ENCODE results near the gene PTCD2.

The PTCD2 gene

DNA sequence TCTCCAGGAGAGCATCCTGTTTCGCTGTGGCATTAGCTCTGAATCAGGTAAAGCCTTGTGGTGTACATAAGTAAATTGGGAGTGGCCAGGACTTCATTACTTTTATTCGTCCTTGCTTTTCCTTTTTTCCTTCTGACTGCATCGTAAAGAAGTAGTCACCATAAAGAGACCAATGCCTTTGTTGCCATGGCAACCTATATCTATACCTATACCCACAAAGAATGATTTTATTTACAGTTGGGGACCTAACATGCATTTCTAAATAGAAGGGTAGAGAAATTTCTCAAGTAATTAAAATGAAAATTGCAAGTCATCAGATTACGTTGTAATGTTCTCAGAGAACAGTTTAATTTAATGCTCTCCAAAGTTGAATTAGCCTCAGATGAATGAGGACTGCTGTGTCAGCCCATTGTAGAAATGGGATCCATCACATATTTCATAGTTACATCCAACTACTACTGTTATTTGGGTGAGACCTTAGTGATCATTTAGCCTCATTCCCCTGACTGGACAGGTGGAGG is 18.6 kb downstream of the PTCD2 start:
- no peak for DNase-seq (ENCODE audit: low read depth in 1 of 2, low spot score in 1 of 2)

DNA sequence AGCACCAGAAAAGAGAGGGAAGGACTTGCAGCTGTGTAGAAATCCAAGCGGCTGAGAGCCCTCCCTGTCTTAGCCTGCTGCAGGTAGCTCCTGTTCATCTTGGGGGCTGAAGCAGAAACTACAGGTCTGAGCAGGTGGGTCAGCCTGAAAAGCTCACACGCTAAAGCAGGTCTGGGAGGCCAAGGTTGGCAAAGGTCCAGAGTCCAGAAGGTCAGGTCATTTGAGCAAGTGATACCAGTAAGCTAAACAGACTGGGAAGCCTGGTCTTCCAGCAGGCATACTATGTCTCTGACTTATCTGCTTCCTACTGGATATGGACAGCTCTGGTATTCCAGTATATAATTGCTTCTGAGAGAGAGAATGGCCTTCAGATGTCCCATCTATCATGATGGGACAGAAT is 26.2 kb downstream of the PTCD2 start:
- DNase-seq (ENCODE audit: low read depth in 1 of 2, low spot score in 1 of 2), result no peak

DNA sequence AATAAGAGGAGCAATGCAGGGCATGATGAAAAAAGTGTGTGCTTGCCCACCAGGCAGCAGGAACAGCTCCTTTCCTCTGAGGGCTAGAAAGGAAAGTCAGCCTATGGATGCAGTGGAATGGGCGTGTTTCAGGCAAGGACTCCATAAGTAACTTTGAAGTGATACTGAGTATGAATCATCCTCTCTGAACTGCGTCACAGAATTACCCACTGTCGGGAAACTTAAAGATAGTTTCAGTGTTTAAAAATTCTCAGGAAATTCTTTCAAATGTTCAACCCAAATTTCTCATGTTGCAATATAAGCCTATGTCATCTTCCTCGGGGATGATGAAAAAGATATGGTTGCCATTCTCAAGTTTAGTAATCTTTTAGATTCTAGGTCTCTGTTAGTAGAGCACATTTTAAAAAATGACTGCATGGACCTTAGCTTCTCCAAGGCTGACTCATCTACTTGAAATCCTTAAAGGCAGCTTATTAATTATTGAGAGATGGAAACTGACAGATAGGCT is 27.7 kb downstream of the PTCD2 start:
- DNase-seq (ENCODE audit: low read depth in 1 of 2, low spot score in 1 of 2), result no peak

DNA sequence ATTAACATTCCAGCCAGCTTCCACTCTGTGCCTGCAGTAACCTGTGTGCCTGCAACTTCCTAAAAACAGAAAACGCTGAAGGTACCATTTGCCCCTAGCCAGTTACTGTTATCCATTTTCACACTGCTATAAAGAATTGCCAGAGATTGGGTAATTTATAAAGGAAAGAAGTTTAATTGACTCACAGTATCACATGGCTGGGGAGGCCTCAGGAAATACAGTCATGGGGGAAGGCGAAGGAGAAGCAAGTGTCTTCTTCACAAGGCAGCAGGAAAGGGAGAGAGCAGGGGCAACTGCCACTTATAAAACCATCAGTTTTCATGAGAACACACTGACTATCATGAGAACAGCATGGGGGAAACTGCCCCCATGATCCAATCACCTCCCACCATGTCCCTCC is 31.2 kb downstream of the PTCD2 start:
- DNase-seq (ENCODE audit: low read depth in 1 of 2, low spot score in 1 of 2), result no peak

DNA sequence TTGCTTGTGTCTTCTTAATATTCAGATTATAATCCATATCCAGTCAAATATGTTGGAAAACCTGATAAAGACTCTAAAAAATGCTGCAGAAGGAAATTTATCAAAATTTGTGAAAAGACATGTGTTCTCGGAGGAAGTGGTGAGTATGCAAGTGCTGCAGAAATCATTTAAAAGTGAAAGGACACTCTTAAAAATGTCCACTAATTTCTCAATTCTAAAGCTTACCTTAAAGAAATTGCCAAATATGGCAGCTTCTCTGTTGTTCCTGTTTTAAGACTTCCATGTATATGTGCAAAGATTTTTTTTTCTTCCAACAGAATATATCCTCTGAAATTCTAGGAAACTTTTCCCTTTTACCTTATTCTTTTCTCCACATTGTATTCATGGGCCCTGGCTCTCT is 32.4 kb downstream of the PTCD2 start:
- DNase-seq (ENCODE audit: low read depth in 1 of 2, low spot score in 1 of 2), result no peak

DNA sequence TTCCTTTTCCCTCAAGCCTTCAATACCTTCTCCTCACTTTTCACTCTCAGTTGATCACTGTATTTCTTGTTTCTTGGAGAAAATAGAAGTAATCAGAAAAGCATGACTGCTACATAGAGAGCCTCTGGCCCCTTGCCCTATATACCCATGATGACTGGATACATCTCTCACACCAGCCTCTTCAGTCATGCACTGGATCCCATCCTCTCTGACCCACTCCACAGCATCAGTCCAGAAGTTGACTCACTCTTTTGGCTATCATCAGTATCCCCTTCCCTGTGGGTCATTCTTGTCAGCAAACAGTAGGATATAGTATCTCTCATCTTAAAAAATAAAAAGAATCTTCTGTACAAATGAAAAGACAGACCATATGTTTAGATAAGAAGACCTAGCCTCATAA is 32.9 kb downstream of the PTCD2 start:
- no peak for DNase-seq (ENCODE audit: low read depth in 1 of 2, low spot score in 1 of 2)

DNA sequence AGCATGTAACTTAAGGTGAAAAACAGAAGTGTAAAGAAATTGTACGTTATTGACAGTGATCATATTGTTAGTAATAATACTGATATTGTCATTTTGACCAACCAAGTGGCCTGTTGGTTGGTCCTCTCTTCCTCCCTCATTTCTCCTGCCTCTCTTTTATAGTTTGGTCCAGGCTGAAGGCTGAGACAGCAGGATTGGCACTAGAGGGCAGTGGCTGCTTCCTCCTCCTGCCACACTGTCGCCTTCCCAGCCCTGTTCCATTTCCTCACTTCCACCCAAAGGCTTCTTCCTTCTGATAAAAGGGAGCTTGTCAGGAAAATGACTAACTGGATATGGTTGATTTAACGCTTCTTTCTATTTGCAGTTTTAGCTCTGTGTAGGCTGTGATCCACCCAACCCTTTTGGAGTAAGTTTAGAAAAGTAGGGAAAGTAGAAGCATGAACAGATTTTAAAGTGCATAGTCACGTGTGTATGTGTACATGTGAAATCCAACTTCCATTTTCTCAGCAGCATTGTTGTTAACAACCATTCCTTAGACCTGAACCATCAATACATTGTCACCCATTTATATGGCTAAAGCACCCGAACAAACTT is 35.6 kb downstream of the PTCD2 start:
- no peak for DNase-seq (ENCODE audit: low read depth in 1 of 2, low spot score in 1 of 2)

DNA sequence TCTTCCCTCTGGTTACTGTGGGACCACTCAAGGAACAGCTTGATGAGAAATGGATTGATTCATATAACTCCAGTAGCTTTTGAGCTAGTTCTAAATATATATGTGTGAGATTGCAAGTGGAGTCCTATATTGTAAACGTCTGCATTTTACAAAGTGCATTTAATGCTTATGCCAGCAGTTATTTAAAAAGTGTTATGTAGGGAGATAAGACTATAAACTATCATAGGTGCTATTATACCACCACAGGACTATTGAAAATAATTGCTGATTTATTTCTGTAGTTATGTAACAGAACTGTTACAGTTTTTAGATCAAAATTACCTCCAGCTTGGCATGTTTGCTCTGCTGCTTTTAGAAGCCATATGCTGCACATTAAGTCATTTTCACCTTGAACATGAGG is 36.2 kb downstream of the PTCD2 start:
- no peak for DNase-seq (ENCODE audit: low read depth in 1 of 2, low spot score in 1 of 2)

DNA sequence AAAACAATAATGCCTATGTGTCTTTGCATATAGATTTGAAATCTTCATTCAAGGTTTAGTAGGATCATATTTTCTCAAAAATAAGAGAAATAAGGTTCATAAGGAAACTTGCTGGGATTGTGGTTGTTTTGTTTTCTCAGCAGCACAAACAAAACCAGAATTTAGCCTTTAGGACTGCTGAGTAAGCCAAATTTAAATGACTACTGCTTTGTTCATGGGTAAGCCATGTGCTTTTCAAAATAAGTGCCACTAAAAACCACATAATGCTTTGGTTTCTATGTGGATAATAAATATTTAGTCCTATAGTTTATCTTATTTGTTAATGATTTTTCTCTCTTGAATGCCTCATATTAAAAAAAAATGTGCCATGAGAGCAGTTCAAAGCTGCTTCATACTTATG is 38.8 kb downstream of the PTCD2 start:
- DNase-seq (ENCODE audit: low read depth in 1 of 2, low spot score in 1 of 2), result no peak

DNA sequence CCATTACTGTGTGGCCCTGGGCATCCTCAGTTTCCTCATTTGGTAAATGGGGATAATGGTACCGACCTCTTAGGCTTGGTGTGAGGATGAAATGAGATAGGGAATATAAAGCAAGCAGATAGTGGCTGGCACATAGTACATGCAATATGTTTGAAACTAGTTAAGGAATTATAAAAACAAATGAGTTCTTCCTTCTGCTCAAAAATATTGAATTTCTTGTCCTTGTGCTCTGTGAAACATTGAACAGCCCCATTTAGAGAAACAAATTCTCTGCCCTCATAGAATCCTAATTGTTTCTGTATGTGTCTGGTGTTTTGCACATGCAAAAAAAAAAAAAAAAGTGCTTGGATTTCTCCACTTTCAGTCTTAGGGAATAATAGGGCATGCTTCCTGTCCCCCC is 39.7 kb downstream of the PTCD2 start:
- DNase-seq (ENCODE audit: low read depth in 1 of 2, low spot score in 1 of 2), result no peak

DNA sequence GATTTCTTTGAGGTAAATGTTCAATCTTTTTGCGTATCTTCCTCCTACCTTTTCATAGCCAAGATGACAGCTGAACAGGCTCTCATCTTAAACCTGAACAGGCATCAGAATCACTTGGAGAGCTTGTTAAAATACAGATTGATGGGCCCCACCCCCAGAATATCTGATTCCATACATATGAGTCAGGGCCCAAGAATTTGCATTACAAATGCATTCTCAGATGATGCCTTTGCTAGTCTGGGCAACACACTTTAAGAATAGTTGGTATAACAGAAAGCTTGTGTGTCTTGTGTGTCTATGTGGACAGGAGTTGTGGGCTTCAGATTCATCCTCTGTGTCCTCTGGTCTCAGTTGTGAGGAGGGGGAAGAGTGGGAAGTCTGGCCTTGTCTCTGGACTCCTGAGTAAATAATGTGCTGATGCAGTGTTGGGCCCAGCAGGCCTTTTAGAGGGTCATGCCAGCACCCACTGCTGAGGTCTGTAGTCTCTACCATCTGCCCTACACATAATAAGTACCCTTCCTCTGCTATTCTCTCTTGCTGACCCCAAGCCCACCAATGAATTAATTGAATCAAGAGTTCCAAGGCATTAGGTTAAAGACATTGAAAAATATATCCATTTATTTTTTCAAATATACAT is 43.1 kb downstream of the PTCD2 start:
- no peak for DNase-seq (ENCODE audit: low read depth in 1 of 2, low spot score in 1 of 2)

DNA sequence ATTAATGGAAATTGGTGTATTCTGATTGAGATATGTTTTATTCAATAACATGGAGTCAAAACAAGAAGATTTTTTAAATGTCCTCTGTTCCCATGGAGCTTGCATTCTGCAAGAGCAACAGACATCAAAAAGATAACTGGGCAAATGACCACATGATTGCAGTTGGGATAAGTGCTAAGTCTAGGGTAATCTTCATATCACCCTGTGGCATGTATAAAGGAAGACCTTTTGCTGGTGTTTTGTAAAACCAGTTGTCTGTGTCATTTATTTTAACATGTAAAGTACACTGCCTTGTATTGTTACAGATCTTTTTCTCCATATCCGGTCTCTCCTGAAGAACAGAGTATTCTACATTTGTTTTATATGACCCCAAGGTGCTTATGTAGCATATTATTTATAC is 44.0 kb downstream of the PTCD2 start:
- DNase-seq (ENCODE audit: low read depth in 1 of 2, low spot score in 1 of 2), result no peak

DNA sequence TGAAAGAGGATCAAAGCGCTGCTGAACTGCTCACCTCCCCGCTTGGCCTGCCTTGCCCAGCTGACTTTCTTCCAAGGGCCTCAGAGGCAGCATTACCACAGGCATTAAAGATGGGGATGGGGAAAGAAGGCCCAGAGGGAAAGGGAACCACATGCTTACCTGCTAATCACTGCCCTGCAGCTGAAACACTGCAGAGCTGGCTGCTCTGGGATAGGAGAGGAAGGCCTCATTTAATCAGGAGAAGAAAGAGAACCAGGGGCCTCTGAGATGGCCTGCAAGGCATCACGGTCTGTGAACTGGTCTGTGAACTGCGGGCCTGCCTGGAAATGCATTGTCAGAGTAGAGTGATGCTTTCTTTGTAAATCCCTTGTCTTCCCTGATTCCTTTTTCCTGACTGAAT is 44.8 kb downstream of the PTCD2 start:
- DNase-seq (ENCODE audit: low read depth in 1 of 2, low spot score in 1 of 2), result no peak

DNA sequence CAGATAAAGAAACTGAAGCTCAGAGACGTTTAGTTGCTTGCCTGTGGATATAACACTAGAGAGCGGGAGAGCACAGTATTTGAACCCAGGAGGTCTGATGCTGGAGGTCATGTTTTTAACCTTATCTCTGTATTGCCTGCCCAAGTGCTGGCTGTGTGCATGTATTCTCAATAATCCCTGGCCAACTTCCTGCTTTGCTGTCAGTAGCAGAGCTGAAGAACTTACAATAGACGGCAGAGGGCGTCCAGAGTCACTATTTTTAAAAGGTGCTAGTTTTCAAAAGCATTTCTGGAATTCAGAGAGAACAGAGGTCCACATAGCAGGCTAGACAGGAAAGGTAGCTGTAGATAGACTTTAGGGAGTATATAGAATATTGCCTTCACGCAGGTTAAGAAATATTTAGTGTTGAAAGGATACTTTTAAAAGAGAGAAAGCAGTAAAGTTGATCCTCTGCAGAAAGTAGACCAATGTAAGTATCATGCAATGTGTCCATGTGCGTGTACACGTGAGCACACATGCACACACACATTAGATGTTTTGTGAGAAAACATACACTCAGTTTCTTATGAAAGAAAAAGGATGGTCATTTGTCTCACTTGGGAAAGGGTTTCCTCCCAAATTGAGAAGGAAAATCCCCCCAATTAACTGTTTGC is 46.3 kb downstream of the PTCD2 start:
- DNase-seq (ENCODE audit: low read depth in 1 of 2, low spot score in 1 of 2), result no peak

DNA sequence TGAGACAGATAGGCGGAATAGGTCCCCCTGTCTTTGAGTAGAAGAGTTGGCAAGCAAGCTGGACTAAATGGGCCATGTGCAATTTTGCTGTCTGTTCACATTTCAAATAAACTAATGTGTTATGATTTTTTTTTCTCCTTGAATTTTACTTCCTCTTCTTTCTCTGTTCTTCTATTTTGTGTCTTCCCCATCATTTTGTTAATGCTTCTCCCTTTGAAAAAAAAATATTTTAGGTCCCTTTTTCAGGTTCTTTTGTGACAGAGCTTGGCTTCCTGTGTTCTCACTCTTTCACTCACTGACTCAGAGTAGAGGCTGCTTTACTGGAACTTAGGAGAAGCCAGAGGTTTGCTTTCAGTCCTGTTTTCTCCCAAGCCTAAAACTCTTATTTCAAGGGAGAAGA is 48.1 kb downstream of the PTCD2 start:
- no peak for DNase-seq (ENCODE audit: low read depth in 1 of 2, low spot score in 1 of 2)

DNA sequence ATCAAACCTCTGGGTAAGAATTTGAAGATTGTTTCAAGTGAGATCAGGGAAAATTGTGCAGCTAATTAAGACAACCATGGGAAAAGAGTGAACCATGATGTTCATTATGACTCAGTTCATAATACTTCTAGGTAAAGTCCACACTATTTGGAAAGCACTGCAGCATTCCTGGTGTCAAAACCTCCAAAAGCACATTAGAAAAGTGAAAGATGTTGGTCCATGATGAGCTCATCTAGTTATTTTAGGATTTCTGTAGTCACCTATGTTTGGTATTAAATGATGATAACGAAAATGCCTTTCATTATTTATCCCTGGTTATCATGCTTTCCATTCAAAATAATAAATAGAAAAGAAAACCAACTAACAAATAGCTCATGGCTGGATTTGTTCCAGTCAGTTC is 49.1 kb downstream of the PTCD2 start:
- DNase-seq (ENCODE audit: low read depth in 1 of 2, low spot score in 1 of 2), result no peak

DNA sequence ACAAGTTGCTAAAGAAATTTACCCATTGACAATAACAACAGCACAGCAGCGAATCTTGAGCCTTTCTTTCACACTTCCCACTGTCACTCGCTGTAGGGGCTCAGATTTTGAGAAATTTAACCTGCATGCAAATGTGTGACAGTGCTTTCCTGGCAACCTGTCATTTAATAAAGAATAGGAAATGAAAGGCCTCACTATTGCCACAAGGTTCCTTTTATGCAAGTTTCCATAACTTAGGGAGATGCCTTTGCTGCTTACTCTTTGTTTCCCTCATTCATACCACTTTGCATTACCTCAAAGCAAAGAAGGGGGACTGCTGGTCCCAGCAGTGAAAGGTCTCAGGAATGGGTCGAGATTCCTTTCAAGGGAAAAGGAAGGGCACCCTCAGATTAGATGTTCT is 49.5 kb downstream of the PTCD2 start:
- no peak for DNase-seq (ENCODE audit: low read depth in 1 of 2, low spot score in 1 of 2)

DNA sequence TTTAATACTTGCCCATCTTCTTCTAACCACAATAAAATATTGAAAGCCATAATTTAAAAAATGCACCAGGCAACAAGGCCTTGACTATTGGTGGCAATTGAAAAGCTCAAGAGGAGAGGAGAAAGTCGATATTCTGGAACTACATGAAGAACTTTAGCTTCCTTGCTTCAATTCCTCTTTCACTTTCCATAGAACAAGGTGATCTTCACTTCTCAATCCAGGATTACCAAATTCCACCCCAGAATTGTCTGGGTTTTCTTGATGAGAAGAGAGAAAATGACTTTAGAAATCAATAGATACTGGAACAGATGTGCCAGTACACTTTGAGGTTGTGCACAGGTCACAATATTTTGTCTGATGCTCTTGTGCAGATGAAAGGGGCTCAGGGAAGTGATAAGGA is 52.2 kb downstream of the PTCD2 start:
- no peak for DNase-seq (ENCODE audit: low read depth in 1 of 2, low spot score in 1 of 2)

DNA sequence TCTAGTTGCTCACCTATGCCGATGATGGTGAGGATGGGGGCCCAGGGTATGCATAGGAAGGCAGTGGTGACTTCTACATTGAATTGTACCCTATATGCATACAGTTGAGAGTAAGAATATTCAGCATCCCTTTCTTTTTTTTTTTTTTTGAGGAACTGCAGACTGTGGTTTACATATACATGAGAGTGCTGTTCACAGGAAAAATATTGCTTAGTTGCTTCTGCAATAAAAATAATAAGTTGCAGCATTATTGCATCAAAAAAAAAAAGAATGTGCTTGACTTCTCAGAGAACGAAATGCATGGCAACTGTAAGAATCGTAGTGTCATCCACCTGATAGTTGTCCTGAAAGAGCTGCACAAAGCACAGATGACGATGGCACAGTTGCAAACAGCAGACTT is 52.8 kb downstream of the PTCD2 start:
- no peak for DNase-seq (ENCODE audit: low read depth in 1 of 2, low spot score in 1 of 2)

DNA sequence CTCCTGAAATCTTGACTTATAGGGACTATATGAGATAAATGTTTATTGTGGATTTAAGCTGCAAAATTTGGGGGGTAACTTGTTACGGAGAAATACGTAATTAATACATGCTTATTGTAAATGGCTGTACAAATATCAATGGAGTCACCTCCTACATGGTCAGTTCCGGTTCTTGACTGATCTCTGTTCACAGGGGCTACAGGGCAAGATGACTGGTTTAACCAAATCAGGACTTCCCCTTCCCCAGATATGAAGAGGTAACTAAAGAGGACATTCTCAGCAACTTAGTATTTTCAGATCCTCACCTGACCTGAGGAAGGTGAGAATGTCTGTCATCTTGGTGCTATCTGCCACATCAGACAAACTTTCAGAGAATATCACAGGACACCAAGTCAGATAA is 54.7 kb downstream of the PTCD2 start:
- DNase-seq (ENCODE audit: low read depth in 1 of 2, low spot score in 1 of 2), result no peak

DNA sequence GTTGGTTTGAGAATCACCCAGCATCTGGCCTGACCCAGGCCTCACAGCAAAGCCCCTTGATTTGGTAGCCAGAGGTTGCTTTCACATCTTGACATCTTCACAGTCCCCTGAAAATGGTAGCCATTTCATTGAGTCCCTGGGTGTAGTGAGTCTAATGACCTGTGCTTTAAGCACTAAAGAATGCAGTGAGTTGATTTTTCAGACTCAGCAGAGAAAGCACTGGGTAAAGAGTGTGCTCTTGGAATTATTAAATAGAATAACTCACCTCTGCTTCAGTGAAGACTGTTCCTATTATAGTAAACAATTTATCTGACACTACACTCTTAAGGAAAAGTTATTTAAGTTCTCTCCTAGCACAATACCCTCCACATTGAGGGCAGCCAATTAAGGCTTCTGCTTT is 56.2 kb downstream of the PTCD2 start:
- DNase-seq (ENCODE audit: low read depth in 1 of 2, low spot score in 1 of 2), result no peak

DNA sequence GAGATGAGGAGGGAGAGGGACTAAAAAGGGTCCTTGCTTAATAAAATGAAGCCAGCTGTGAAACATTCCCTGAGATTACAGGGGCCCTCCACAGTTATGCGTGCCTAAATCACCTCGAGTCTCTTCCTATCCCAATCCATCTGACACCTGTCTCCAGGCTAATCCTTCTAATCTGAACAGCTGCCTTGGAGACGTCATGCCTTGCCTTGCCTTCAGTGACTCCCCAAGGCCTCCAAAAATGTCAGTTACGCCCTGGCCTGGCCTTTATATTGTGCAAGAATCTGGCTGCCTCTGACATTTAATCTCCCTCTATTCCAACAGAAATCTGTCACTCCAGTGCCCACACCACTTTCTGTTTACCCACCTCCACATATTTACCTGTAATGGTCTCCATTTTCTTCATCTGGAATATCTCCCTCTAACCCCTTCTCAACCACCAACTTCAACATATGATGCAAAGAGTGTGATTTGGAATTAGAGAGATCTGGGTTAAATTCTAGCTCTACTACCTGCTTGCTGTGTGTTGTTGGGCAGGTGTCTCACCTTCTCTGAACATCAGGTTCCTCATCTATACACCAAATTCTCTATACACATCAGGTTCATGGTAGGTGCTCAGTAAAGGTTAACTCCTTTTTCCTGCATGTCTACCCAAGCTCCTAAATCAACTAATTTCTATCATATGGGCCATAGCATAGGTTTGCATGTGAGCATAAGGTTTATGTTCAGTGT is 57.9 kb downstream of the PTCD2 start:
- DNase-seq (ENCODE audit: low read depth in 1 of 2, low spot score in 1 of 2), result no peak
